ENCODE results near the gene ARSH.

ARSH gene

GRCh38 chrX:3010532-3010931 lies 4.2 kb downstream of the ARSH start:
- Histone ChIP-seq H3K9me3 (ENCODE audit: control insufficient read depth, low read length) (no peaks in the 10 kb centered on the region), H3K36me3 (ENCODE audit: control insufficient read depth, insufficient read depth, low read length) (no peaks in the 10 kb centered on the region), H3K4me2 (ENCODE audit: low read length) (no peak overlapping the region), H3K79me2 (no peaks in the 10 kb centered on the region), H3K4me3 (ENCODE audit: low read depth, low read length) (no peak overlapping the region), H3K4me1 (no peaks in the 10 kb centered on the region), H3K27ac (no peak overlapping the region), H2AFZ (no peak overlapping the region), H3K27me3 (ENCODE audit: control insufficient read depth, insufficient read depth, low read length) (no peaks in the 10 kb centered on the region), H3K9ac (no peak overlapping the region)
- TF ChIP-seq CTCF (IDR thresholded peaks at IDR 0.05), result no peak

- Histone ChIP-seq H3K4me3 (ENCODE audit: low read depth, low read length) (no peak overlapping the region), H3K27me3 (ENCODE audit: control insufficient read depth, insufficient read depth, low read length) (no peaks in the 10 kb centered on the region), H3K4me2 (ENCODE audit: low read length) (no peak overlapping the region), H3K9ac (no peak overlapping the region), H3K36me3 (ENCODE audit: control insufficient read depth, insufficient read depth, low read length) (no peaks in the 10 kb centered on the region), H3K27ac (no peak overlapping the region), H2AFZ (no peak overlapping the region), H3K9me3 (ENCODE audit: control insufficient read depth, low read length) (no peaks in the 10 kb centered on the region), H3K4me1 (no peaks in the 10 kb centered on the region), H3K79me2 (no peaks in the 10 kb centered on the region)
- no peak for TF ChIP-seq CTCF (IDR thresholded peaks at IDR 0.05)
Measured at GRCh38 chrX:3017492-3017891, 11.1 kb downstream of the ARSH start.

GRCh38 chrX:3024176-3024575 lies 17.8 kb downstream of the ARSH start:
- Histone ChIP-seq H3K27me3 (ENCODE audit: control insufficient read depth, insufficient read depth, low read length) (no peaks in the 10 kb centered on the region), H2AFZ (no peak overlapping the region), H3K36me3 (ENCODE audit: control insufficient read depth, insufficient read depth, low read length) (no peaks in the 10 kb centered on the region), H3K4me1 (no peaks in the 10 kb centered on the region), H3K4me2 (ENCODE audit: low read length) (no peak overlapping the region), H3K9me3 (ENCODE audit: control insufficient read depth, low read length) (no peaks in the 10 kb centered on the region), H3K9ac (no peak overlapping the region), H3K79me2 (no peaks in the 10 kb centered on the region), H3K27ac (no peak overlapping the region), H3K4me3 (ENCODE audit: low read depth, low read length) (no peak overlapping the region)
- no peak for TF ChIP-seq CTCF (IDR thresholded peaks at IDR 0.05)

DNA sequence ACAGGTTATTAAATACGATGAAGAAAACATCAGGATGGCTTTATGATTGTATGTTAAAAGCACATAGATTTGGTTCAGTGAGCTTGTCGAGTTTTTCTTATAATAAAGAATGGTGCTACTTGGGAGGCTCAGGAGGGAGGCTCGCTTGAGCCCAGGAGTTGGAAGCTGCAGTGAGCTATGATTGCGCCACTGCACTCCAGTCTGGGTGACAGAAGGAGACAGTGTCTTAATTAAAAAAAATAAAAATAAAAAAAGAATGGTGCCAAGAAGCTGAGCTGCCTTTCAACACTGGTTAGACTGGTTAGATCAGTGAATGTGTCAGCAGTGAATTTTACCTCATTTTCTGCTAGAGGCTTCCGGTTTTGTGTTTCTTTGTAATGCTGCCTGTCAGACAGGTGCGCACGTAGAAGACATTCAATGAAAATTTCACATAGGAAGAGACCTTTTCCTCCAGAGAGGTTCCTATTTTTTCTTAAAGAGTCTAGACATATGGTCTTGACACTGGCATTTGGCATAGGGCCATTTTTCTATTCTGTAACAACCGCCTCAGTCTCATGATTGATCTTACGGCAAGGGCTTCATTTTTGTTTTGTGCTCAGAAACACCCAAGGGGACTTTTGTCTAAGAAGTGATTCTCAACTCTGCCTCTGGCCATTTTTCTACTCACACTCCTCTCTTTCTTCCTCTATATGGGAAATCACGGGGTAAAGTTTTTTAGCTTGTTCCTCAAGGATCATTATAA lies 19.9 kb downstream of the ARSH start:
- no peaks in the 10 kb centered on the region for H3K27me3 ChIP-seq (ENCODE audit: control insufficient read depth, insufficient read depth, low read length)
- no peak overlapping the region for H3K4me3 ChIP-seq (ENCODE audit: low read depth, low read length)
- H3K9ac ChIP-seq, result no peak overlapping the region
- no peaks in the 10 kb centered on the region for H3K79me2 ChIP-seq
- H3K4me1 ChIP-seq, result no peaks in the 10 kb centered on the region
- no peak overlapping the region for H3K27ac ChIP-seq
- H3K9me3 ChIP-seq (ENCODE audit: control insufficient read depth, low read length), result no peaks in the 10 kb centered on the region
- no peak overlapping the region for H2AFZ ChIP-seq
- no peaks in the 10 kb centered on the region for H3K36me3 ChIP-seq (ENCODE audit: control insufficient read depth, insufficient read depth, low read length)
- no peak for TF ChIP-seq CTCF (IDR thresholded peaks at IDR 0.05)
- H3K4me2 ChIP-seq (ENCODE audit: low read length), result no peak overlapping the region

DNA sequence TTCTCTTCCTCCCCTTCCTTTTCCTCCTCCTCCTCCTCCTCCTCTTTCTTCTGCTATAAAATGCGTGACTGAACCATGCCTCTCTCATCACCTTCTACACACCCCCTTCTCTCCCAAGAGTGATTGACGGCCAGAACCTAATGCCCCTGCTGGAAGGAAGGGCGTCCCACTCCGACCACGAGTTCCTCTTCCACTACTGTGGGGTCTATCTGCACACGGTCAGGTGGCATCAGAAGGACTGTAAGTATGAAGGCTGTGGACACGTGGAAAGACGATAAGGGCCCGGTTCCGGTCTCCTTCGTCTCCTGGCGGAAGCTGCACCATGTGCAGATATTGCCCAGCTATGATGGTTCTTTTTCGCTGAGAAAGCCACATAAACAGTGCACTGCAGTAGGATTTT lies 22.8 kb downstream of the ARSH start:
- H3K9ac ChIP-seq, result no peak overlapping the region
- no peaks in the 10 kb centered on the region for H3K27me3 ChIP-seq (ENCODE audit: control insufficient read depth, insufficient read depth, low read length)
- no peak overlapping the region for H3K4me2 ChIP-seq (ENCODE audit: low read length)
- H3K36me3 ChIP-seq (ENCODE audit: control insufficient read depth, insufficient read depth, low read length), result no peaks in the 10 kb centered on the region
- no peak overlapping the region for H3K27ac ChIP-seq
- no peak overlapping the region for H3K4me3 ChIP-seq (ENCODE audit: low read depth, low read length)
- H2AFZ ChIP-seq, result no peak overlapping the region
- H3K79me2 ChIP-seq, result no peaks in the 10 kb centered on the region
- no peak for TF ChIP-seq CTCF (IDR thresholded peaks at IDR 0.05)
- H3K9me3 ChIP-seq (ENCODE audit: control insufficient read depth, low read length), result no peaks in the 10 kb centered on the region
- H3K4me1 ChIP-seq, result no peaks in the 10 kb centered on the region
